Measurements from ENCODE around the gene CRYGB. TPM values are rescaled to one million over a fixed set of nuclear protein-coding genes. Genes with fewer than 3 reads are reported as not detected.

The CRYGB gene
- total and polyA plus RNA-seq, 2 of the 13 experiments (the other 11 are each of a cell fraction or from before 2014, with no cell fraction given), result not detected

DNA sequence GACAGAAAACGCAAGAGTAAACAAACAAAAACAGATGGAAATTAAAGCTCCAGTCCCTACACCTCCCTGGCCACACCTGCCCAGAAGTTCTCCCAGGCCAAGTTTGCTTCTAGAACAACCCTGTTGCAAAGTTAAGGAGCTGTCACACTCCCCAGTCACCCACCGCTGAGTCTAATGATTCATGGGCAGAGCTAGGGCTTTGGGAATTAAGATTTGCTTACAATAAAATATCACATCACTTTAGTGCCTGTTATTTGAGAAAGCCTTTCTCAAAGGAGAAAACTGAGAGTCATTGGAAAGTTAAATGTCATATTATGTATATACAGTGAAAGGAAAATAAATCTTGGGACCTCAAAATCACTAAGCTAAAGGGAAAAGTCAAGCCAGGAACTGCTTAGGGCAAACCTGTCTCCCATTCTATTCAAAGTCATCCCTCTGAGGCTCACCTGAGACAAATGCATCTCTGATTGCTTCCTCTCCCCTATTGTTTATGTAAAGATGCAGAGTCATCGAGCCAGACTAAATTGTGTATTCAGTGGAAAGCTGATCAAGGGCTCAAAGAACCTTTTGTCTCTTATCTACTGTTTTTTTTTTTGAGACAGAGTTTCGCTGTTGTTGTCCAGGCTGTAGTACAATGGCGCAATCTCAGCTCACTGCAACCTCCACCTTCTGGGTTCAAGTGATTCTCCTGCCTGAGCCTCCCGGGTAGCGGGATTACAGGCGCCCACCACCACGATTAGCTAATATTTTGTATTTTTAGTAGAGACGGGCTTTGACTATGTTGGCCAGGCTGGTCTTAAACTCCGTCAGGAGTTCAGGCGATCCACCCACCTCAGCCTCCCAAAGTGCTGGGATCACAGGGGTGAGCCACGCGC, 2.8 kb downstream of the CRYGB start (continued):
- TF ChIP-seq HOXD1 (CRISPR knock-in tag; IDR thresholded peaks at IDR 0.05), result peak; percentile 17; the same call in 1 of the 2 replicates
- no peak for TF ChIP-seq ZNF431 (CRISPR knock-in tag; IDR thresholded peaks at IDR 0.05; ENCODE audit: borderline replicate concordance, low read depth)
- no peak for TF ChIP-seq ZNF501 (CRISPR knock-in tag; IDR thresholded peaks at IDR 0.05)
- TF ChIP-seq NFE2 (CRISPR knock-in tag; IDR thresholded peaks at IDR 0.05), result peak; percentile 86
- TF ChIP-seq KAT8 (CRISPR knock-in tag; IDR thresholded peaks at IDR 0.05), result peak; percentile 58; the same call in 1 of the 2 replicates
- TF ChIP-seq SP140L (CRISPR knock-in tag; IDR thresholded peaks at IDR 0.05; ENCODE audit: borderline replicate concordance), result no peak
- peak; percentile 32; the same call in 1 of the 2 replicates for TF ChIP-seq MAFF (IDR thresholded peaks at IDR 0.05; ENCODE audit: low read depth, low read length)
- TF ChIP-seq TBX3 (IDR thresholded peaks at IDR 0.05; ENCODE audit: borderline replicate concordance), result no peak
- TF ChIP-seq PAX8 (CRISPR knock-in tag; IDR thresholded peaks at IDR 0.05; ENCODE audit: borderline replicate concordance), result no peak
- TF ChIP-seq, protein P1, sequence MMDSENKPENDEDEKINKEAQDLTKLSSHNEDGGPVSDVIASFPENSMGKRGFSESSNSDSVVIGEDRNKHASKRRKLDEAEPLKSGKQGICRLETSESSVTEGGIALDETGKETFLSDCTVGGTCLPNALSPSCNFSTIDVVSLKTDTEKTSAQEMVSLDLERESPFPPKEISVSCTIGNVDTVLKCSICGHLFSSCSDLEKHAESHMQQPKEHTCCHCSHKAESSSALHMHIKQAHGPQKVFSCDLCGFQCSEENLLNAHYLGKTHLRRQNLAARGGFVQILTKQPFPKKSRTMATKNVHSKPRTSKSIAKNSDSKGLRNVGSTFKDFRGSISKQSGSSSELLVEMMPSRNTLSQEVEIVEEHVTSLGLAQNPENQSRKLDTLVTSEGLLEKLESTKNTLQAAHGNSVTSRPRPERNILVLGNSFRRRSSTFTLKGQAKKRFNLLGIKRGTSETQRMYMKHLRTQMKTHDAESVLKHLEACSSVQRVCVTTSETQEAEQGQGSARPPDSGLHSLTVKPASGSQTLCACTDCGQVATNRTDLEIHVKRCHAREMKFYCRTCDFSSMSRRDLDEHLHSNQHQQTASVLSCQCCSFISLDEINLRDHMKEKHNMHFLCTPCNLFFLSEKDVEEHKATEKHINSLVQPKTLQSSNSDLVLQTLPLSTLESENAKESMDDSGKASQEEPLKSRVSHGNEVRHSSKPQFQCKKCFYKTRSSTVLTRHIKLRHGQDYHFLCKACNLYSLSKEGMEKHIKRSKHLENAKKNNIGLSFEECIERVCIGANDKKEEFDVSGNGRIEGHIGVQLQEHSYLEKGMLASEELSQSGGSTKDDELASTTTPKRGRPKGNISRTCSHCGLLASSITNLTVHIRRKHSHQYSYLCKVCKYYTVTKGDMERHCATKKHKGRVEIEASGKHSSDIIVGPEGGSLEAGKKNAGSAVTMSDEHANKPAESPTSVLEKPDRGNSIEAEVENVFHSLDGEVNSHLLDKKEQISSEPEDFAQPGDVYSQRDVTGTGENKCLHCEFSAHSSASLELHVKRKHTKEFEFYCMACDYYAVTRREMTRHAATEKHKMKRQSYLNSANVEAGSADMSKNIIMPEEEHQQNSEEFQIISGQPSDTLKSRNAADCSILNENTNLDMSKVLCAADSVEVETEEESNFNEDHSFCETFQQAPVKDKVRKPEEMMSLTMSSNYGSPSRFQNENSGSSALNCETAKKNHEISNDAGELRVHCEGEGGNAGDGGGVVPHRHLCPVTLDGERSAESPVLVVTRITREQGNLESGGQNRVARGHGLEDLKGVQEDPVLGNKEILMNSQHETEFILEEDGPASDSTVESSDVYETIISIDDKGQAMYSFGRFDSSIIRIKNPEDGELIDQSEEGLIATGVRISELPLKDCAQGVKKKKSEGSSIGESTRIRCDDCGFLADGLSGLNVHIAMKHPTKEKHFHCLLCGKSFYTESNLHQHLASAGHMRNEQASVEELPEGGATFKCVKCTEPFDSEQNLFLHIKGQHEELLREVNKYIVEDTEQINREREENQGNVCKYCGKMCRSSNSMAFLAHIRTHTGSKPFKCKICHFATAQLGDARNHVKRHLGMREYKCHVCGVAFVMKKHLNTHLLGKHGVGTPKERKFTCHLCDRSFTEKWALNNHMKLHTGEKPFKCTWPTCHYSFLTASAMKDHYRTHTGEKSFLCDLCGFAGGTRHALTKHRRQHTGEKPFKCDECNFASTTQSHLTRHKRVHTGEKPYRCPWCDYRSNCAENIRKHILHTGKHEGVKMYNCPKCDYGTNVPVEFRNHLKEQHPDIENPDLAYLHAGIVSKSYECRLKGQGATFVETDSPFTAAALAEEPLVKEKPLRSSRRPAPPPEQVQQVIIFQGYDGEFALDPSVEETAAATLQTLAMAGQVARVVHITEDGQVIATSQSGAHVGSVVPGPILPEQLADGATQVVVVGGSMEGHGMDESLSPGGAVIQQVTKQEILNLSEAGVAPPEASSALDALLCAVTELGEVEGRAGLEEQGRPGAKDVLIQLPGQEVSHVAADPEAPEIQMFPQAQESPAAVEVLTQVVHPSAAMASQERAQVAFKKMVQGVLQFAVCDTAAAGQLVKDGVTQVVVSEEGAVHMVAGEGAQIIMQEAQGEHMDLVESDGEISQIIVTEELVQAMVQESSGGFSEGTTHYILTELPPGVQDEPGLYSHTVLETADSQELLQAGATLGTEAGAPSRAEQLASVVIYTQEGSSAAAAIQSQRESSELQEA (CRISPR knock-in tag; IDR thresholded peaks at IDR 0.05; ENCODE audit: not compliant biosample characterization), result no peak
- no peak for TF ChIP-seq TEAD3 (CRISPR knock-in tag; optimal IDR thresholded peaks at IDR 0.05; ENCODE audit: borderline replicate concordance)
- TF ChIP-seq ZNF382 (CRISPR knock-in tag; IDR thresholded peaks at IDR 0.05; ENCODE audit: borderline replicate concordance), result no peak
- peak; percentile 82; the same call in 1 of the 2 replicates for TF ChIP-seq CBX5 (CRISPR knock-in tag; IDR thresholded peaks at IDR 0.05; ENCODE audit: borderline replicate concordance)
- TF ChIP-seq ZNF136 (CRISPR knock-in tag; IDR thresholded peaks at IDR 0.05; ENCODE audit: low read depth), result no peak
- no peak for TF ChIP-seq ETV5 (CRISPR knock-in tag; IDR thresholded peaks at IDR 0.05; ENCODE audit: borderline replicate concordance)
- TF ChIP-seq ZNF264 (CRISPR knock-in tag; IDR thresholded peaks at IDR 0.05), result 0 out of 2 replicates have a peak, but pooled peaks have one; percentile 30
- TF ChIP-seq, protein P2, sequence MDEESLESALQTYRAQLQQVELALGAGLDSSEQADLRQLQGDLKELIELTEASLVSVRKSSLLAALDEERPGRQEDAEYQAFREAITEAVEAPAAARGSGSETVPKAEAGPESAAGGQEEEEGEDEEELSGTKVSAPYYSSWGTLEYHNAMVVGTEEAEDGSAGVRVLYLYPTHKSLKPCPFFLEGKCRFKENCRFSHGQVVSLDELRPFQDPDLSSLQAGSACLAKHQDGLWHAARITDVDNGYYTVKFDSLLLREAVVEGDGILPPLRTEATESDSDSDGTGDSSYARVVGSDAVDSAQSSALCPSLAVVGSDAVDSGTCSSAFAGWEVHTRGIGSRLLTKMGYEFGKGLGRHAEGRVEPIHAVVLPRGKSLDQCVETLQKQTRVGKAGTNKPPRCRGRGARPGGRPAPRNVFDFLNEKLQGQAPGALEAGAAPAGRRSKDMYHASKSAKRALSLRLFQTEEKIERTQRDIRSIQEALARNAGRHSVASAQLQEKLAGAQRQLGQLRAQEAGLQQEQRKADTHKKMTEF (CRISPR knock-in tag; IDR thresholded peaks at IDR 0.05), result peak; percentile 88
- 0 out of 2 replicates have a peak, but pooled peaks have one; percentile 9 for TF ChIP-seq RXRB (CRISPR knock-in tag; IDR thresholded peaks at IDR 0.05; ENCODE audit: borderline replicate concordance)
- TF ChIP-seq ZNF772 (CRISPR knock-in tag; IDR thresholded peaks at IDR 0.05), result no peak
- no peak for TF ChIP-seq REL (CRISPR knock-in tag; conservative IDR thresholded peaks at IDR 0.05)
- TF ChIP-seq ZNF124 (CRISPR knock-in tag; IDR thresholded peaks at IDR 0.05), result no peak

Data from HepG2 (cell line).